Gastrocnemius medialis (tissue), 4 donors: ENCODE data around the gene FHL3.

Experiments
- POLR2A ChIP-seq, 2 donors: fragments of 450-650 bp; IDR thresholded peaks; one replicate each; pipeline ENCODE4 v1.6.1; 2017; ENCODE audit warnings: antibody characterized with exemption in 2 of 2, mild to moderate bottlenecking in 2 of 2, moderate library complexity in 2 of 2
- TF ChIP-seq, protein P1 (sequence below), 5 experiments: fragments of 450-650 bp in 3 of 5; fragments of 200-600 bp in 2 of 5; sonication (generic) in 2 of 5; IDR thresholded peaks in 4 of 5; conservative IDR thresholded peaks in 1 of 5; 1 replicate in 4 of 5; 2 replicates in 1 of 5; pipeline ENCODE4 v1.5.1; 2016 to 2019; ENCODE audit warnings: antibody characterized with exemption in 5 of 5, mild to moderate bottlenecking in 3 of 5, moderate library complexity in 3 of 5

DNA sequence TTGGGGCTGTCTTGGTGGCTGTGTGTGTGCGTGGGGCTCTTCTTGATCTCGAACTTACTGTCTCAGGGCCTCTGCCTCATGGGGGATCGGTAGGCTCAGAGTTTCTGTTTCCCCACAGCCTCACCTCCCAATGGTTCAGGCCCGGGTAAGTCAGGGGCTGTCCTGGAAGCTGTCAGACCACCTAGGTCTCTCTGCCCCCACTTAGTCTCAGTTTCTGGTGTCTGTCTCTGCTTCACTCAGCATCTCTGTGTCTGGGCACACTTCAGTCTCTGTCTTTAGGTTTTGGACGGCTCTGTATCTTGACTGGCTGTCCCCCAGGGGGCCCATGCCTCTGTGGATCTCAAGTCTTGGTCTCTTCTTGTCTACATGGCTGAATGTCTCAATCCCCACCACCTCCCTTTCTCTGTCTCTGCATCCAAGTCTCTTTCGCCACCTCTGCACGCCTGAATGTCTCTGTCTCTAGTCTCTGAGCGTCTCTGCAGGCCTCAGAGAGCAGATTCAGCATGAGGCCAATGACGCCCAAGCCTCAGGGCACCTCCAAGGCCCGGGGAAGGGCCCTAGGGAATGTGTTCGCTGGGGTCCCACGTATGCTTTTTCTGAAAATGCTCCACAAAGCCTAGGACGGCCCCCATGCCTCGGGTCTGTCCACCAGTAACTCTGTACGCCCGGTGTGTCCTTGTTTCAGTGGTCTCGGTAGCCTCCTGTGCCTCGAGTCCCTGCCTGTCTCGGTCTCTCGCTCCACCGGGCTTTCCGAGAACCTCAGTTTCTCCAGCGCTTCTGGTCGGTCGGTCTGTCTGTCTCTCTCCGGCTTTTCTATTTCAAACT, 818 bp downstream of the FHL3 start:
- TF ChIP-seq, protein P1, sequence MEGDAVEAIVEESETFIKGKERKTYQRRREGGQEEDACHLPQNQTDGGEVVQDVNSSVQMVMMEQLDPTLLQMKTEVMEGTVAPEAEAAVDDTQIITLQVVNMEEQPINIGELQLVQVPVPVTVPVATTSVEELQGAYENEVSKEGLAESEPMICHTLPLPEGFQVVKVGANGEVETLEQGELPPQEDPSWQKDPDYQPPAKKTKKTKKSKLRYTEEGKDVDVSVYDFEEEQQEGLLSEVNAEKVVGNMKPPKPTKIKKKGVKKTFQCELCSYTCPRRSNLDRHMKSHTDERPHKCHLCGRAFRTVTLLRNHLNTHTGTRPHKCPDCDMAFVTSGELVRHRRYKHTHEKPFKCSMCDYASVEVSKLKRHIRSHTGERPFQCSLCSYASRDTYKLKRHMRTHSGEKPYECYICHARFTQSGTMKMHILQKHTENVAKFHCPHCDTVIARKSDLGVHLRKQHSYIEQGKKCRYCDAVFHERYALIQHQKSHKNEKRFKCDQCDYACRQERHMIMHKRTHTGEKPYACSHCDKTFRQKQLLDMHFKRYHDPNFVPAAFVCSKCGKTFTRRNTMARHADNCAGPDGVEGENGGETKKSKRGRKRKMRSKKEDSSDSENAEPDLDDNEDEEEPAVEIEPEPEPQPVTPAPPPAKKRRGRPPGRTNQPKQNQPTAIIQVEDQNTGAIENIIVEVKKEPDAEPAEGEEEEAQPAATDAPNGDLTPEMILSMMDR (IDR thresholded peaks at IDR 0.05 in 4 of 5, conservative IDR thresholded peaks at IDR 0.05 in 1 of 5): no peak
- no peak for TF ChIP-seq POLR2A (IDR thresholded peaks at IDR 0.05)
